SK-N-SH (cell line): ENCODE measurements around the gene SLC30A2.

Source experiments
- CHD2 ChIP-seq: fragments of 150-350 bp; IDR thresholded peaks from 2 replicates; pipeline ENCODE4 v1.6.1; 2018; ENCODE audit warnings: low read length; ENCODE audit not compliant: partially characterized antibody
- EP300 ChIP-seq, 2 experiments: IDR thresholded peaks; 2 replicates each; pipeline versions ENCODE4 v1.4.0 to v1.6.1; 2012; ENCODE audit warnings: borderline replicate concordance in 1 of 2, low read depth in 1 of 2, low read length in 1 of 2
- POLR2AphosphoS5 ChIP-seq: IDR thresholded peaks from 2 replicates; pipeline ENCODE4 v1.6.1; 2012; ENCODE audit warnings: low read depth, low read length
- RAD21 ChIP-seq: IDR thresholded peaks from 2 replicates; pipeline ENCODE4 v1.6.1; 2012; ENCODE audit warnings: mild to moderate bottlenecking, low read length
- SIN3A ChIP-seq: IDR thresholded peaks from 2 replicates; pipeline ENCODE4 v1.6.1; 2012; ENCODE audit warnings: low read depth, mild to moderate bottlenecking, low read length, moderate library complexity, borderline replicate concordance
- TEAD4 ChIP-seq: IDR thresholded peaks from 2 replicates; pipeline ENCODE4 v1.4.0; 2012; ENCODE audit warnings: mild to moderate bottlenecking, borderline replicate concordance; ENCODE audit not compliant: insufficient read depth
- TF ChIP-seq, protein P1 (sequence below): fragments of 200-600 bp; sonication (generic); IDR thresholded peaks from 2 replicates; pipeline ENCODE4 v1.6.1; 2017; ENCODE audit warnings: antibody characterized with exemption, mild to moderate bottlenecking, moderate library complexity
- TF ChIP-seq, protein P2 (sequence below): IDR thresholded peaks from 2 replicates; pipeline ENCODE4 v1.6.1; 2012; ENCODE audit warnings: mild to moderate bottlenecking, low read depth, low read length, moderate library complexity
- TF ChIP-seq, protein P3 (sequence below): fragments of 150-350 bp; IDR thresholded peaks from 2 replicates; pipeline ENCODE4 v1.6.1; 2017; ENCODE audit warnings: antibody characterized with exemption, low read length, low read depth, borderline replicate concordance

DNA sequence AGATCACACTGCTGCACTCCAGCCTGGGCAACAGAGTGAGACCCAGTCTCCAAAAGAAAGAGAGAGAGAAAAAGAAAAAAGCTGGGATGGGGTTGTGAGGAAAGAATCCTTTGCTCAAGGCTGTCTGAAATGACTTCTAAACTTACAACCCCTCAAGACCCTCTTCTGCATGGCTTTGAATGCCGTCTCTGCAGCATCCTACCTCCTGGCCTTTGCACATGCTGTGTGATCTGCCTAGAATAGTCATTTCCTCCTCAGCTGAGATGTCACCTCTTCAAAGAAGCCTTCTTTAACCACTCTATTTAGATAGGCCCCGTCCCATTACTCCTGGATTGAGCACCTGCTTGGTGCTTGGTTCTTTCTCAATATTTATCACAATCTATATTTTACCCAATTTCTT, 38.9 kb upstream of the SLC30A2 start:
- TF ChIP-seq, protein P1, sequence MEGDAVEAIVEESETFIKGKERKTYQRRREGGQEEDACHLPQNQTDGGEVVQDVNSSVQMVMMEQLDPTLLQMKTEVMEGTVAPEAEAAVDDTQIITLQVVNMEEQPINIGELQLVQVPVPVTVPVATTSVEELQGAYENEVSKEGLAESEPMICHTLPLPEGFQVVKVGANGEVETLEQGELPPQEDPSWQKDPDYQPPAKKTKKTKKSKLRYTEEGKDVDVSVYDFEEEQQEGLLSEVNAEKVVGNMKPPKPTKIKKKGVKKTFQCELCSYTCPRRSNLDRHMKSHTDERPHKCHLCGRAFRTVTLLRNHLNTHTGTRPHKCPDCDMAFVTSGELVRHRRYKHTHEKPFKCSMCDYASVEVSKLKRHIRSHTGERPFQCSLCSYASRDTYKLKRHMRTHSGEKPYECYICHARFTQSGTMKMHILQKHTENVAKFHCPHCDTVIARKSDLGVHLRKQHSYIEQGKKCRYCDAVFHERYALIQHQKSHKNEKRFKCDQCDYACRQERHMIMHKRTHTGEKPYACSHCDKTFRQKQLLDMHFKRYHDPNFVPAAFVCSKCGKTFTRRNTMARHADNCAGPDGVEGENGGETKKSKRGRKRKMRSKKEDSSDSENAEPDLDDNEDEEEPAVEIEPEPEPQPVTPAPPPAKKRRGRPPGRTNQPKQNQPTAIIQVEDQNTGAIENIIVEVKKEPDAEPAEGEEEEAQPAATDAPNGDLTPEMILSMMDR, result no peak
- TF ChIP-seq RAD21 (no peak), POLR2AphosphoS5 (no peak), CHD2 (no peak), SIN3A (no peak), TEAD4 (no peak), EP300 (IDR thresholded peaks at IDR 0.05; ENCODE audit: borderline replicate concordance in 1 of 2, low read depth in 1 of 2, low read length in 1 of 2) (no peak)
- TF ChIP-seq, protein P2, sequence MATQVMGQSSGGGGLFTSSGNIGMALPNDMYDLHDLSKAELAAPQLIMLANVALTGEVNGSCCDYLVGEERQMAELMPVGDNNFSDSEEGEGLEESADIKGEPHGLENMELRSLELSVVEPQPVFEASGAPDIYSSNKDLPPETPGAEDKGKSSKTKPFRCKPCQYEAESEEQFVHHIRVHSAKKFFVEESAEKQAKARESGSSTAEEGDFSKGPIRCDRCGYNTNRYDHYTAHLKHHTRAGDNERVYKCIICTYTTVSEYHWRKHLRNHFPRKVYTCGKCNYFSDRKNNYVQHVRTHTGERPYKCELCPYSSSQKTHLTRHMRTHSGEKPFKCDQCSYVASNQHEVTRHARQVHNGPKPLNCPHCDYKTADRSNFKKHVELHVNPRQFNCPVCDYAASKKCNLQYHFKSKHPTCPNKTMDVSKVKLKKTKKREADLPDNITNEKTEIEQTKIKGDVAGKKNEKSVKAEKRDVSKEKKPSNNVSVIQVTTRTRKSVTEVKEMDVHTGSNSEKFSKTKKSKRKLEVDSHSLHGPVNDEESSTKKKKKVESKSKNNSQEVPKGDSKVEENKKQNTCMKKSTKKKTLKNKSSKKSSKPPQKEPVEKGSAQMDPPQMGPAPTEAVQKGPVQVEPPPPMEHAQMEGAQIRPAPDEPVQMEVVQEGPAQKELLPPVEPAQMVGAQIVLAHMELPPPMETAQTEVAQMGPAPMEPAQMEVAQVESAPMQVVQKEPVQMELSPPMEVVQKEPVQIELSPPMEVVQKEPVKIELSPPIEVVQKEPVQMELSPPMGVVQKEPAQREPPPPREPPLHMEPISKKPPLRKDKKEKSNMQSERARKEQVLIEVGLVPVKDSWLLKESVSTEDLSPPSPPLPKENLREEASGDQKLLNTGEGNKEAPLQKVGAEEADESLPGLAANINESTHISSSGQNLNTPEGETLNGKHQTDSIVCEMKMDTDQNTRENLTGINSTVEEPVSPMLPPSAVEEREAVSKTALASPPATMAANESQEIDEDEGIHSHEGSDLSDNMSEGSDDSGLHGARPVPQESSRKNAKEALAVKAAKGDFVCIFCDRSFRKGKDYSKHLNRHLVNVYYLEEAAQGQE, result no peak
- TF ChIP-seq, protein P3, sequence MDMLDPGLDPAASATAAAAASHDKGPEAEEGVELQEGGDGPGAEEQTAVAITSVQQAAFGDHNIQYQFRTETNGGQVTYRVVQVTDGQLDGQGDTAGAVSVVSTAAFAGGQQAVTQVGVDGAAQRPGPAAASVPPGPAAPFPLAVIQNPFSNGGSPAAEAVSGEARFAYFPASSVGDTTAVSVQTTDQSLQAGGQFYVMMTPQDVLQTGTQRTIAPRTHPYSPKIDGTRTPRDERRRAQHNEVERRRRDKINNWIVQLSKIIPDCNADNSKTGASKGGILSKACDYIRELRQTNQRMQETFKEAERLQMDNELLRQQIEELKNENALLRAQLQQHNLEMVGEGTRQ, result no peak
